Activated T-helper 9 cell treated with anti-CD3 and anti-CD28 coated beads, Interleukin-2, amount 50 U/mL, for 16 hours (primary cell): Measurements from ENCODE around the gene LMAN2L.

ENCODE experiments used
- DNase-seq: peaks from one replicate; pipeline ENCODE4 v3.0.0-alpha.2; 2020; ENCODE audit warnings: low read depth

The LMAN2L gene

GRCh38 chr2:96703021-96703751, 36.7 kb downstream of the LMAN2L start:
- DNase-seq = no peak

GRCh38 chr2:96702098-96702785, 37.6 kb downstream of the LMAN2L start:
- no peak for DNase-seq

- DNase-seq = no peak
These were observed 38.2 kb downstream of the LMAN2L start for GRCh38 chr2:96701636-96702035.

- DNase-seq = no peak
These were observed 39.8 kb downstream of the LMAN2L start for GRCh38 chr2:96700086-96700485.

GRCh38 chr2:96699621-96700020, 40.2 kb downstream of the LMAN2L start:
- DNase-seq = no peak

GRCh38 chr2:96699021-96699420, 40.8 kb downstream of the LMAN2L start:
- DNase-seq = no peak

- DNase-seq = no peak
These were observed 41.5 kb downstream of the LMAN2L start for GRCh38 chr2:96698221-96698861.

GRCh38 chr2:96697476-96697875, 42.4 kb downstream of the LMAN2L start:
- DNase-seq = no peak

- no peak for DNase-seq
These were observed 44.3 kb downstream of the LMAN2L start for GRCh38 chr2:96695602-96696001.

- DNase-seq = no peak
These were observed 44.9 kb downstream of the LMAN2L start for GRCh38 chr2:96694816-96695455.

- no peak for DNase-seq
These were observed 45.6 kb downstream of the LMAN2L start for GRCh38 chr2:96694279-96694678.

GRCh38 chr2:96693286-96694200, 46.3 kb downstream of the LMAN2L start:
- DNase-seq = no peak

- DNase-seq = no peak
These were observed 47.5 kb downstream of the LMAN2L start for GRCh38 chr2:96692094-96692971.

GRCh38 chr2:96691022-96691612, 48.7 kb downstream of the LMAN2L start:
- no peak for DNase-seq

- DNase-seq = no peak
These were observed 49.4 kb downstream of the LMAN2L start for GRCh38 chr2:96690306-96691021.

GRCh38 chr2:96689431-96689991, 50.4 kb downstream of the LMAN2L start:
- no peak for DNase-seq

- no peak for DNase-seq
These were observed 51.0 kb downstream of the LMAN2L start for GRCh38 chr2:96688649-96689430.
